GM18861 (cell line): ENCODE measurements around the gene RMI2.
"Not testable (repeated sequence)": the region's sequence is repeated elsewhere in the genome, so short reads cannot be mapped to it uniquely, and the experiment has no call there.

Source experiments
- ATAC-seq: cut with Tn5 transposase; IDR thresholded peaks from one replicate; pipeline ENCODE4 v1.9.1; 2021; ENCODE audit not compliant: unreplicated experiment

Gene RMI2

GRCh38 chr16:11345040-11345862 is at the start of gene RMI2:
Gene RMI2 (plus strand): TSS chr16:11345459. CDS start chr16:11345472, 13 bp downstream.
- ATAC-seq: peak; percentile 87

GRCh38 chr16:11295672-11296071 is 49.6 kb upstream of the RMI2 start:
- ATAC-seq: no peak

- ATAC-seq: no peak
Observed at GRCh38 chr16:11296351-11296705, 48.9 kb upstream of the RMI2 start.

- ATAC-seq: peak; percentile 16
Observed at GRCh38 chr16:11296706-11297491, 48.4 kb upstream of the RMI2 start.

GRCh38 chr16:11297492-11298142 is 47.6 kb upstream of the RMI2 start:
- ATAC-seq: peak; percentile 80

- ATAC-seq: no peak
Observed at GRCh38 chr16:11298143-11298900, 46.9 kb upstream of the RMI2 start.

GRCh38 chr16:11298950-11299547 is 46.2 kb upstream of the RMI2 start:
- ATAC-seq: not testable (repeated sequence)

GRCh38 chr16:11299865-11300559 is 45.2 kb upstream of the RMI2 start:
- ATAC-seq: no peak

- ATAC-seq: no peak
Observed at GRCh38 chr16:11300560-11300892, 44.7 kb upstream of the RMI2 start.

GRCh38 chr16:11301645-11302501 is 43.4 kb upstream of the RMI2 start:
- no peak for ATAC-seq

GRCh38 chr16:11302977-11303376 is 42.3 kb upstream of the RMI2 start:
- no peak for ATAC-seq

- no peak for ATAC-seq
Observed at GRCh38 chr16:11303405-11304138, 41.7 kb upstream of the RMI2 start.

GRCh38 chr16:11306381-11306780 is 38.9 kb upstream of the RMI2 start:
- ATAC-seq: no peak

GRCh38 chr16:11306997-11307638 is 38.1 kb upstream of the RMI2 start:
- no peak for ATAC-seq

GRCh38 chr16:11307639-11308492 is 37.4 kb upstream of the RMI2 start:
- no peak for ATAC-seq

GRCh38 chr16:11308493-11309283 is 36.6 kb upstream of the RMI2 start:
- no peak for ATAC-seq
